DMS114 treated with DMSO at 0.1 percent for 48 hours (cell line): ENCODE data around the gene MAP2.

Experiments
- DNase-seq: peaks from one replicate; lab custom pipeline; 2025; ENCODE audit not compliant: unreplicated experiment; lab: John Stamatoyannopoulos, UW

MAP2 gene

GRCh38 chr2:209423562-209424198 is at the start of gene MAP2:
TSS of gene MAP2 (plus strand) at chr2:209424047. CDS start at chr2:209653171, 229,124 bp downstream.
- peak; percentile 29 for DNase-seq

DNA sequence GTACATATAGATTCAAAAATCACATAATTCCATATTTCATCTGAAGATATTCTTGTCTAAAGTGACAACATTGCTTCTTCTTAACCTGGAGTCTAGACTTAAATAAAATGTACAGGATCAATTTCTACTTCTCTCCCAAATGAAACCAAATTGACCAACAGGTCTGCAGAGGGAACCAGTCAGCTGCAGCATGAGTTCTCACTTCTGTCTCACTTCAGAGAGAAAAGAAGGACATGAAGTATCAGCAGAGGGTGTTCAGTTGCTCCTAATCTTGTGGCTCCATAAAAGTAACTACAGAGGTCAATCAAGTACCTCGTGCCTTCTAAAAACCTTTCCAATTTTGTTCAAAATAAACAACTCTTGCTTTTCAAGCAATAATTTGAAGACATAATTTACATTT is 47.2 kb upstream of the MAP2 start:
- no peak for DNase-seq

DNA sequence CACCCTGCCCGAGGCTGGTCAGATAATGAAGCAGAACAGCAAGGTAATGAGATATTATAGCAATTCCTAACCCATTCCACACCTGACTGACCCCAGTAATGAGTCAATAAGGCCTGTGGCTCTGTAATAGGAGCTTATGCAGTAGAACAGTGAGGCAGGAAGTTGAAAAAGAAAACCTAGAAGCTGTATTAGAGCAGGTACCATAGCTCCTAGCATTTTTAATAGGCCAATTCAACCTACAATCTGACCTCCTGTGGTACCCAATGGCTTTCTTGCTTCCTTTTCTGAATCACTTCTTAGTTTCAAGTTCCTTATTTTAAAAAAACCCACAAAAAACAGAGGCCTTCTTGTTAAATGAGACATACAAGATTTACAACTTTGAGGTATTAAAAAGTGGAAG is 43.6 kb upstream of the MAP2 start:
- no peak for DNase-seq

GRCh38 chr2:209381091-209381490 is 42.8 kb upstream of the MAP2 start:
- DNase-seq, result no peak

DNA sequence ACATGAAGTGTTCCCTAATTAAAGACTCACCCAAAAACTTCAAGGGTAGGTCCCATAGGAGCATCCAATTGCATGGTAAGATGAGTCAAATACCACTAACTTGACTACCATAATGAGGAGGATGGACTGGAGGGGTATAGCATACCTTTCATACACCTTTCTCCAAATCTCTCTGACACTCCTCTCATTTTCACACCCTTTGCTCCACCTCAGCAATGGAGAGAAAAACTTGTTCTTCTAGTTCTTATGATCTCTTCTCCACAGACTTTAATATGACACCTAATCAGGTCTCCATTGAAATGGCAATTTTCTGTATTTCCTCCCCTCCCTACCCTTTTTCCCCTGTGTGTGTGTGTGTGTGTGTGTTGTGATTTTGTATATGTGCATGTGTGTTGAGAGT is 41.1 kb upstream of the MAP2 start:
- no peak for DNase-seq

DNA sequence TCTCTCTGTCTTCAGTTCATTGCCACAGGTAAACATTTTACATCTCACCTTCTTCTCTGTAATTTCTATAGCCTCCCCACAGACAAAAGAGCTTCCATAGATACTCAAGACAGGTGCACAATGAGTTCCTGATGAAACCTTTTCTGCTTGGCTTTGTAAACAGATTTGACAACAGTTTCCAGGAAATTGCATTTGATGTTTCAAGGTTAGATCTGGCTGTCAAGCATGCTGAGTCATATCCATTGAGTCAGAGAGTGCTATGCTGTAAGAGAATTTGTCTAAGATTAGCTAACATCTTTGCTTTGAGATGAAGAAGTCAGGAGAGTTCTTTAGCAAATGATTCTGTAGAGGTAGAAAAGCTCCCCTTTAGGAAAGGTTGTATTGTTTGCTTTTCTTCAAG is 40.6 kb upstream of the MAP2 start:
- DNase-seq, result no peak

DNA sequence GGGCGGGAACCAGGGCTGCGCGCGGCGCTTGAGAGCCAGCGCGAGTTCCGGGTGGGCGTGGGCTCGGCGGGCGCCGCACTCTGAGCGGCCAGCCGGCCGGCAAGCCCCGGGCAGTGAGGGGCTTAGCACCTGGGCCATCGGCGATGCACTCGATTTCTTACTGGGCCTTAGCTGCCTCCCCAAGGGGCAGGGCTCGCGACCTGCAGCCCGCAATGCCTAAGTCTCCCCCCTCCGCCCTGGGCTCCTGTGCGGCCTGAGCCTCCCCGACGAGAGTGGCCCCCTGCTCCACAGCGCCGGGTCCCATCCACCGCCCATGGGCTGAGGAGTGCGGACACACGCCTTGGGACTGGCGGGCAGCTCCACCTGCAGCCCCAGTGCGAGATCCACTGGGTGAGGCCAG is 36.5 kb upstream of the MAP2 start:
- no peak for DNase-seq

DNA sequence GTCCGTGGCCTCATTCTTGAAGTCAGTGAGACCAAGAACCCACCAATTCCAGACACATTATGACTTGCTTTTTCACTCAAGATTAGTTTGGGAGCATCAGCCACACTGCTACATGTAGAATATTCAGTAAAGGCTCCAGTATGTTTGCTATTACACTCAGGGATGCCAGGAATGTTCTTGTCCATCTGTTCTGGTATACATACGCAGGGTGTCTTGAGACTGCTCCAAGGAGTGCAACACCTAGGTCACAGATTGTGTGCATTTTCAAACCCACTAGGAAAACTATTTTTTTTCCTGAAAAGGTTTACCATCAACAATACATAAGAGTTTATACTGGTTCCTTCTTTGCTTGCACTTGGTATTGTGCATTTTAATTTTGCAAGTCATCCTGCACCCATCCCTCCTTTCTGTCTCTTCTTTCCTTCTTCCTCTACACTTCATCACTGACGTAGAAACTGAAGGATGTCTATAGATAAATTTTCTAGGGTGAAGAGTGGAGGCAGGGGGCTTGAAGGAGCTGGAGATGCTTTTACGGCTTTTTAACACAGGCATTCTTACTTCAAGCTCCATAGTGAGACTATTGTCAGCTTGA is 35.3 kb upstream of the MAP2 start:
- DNase-seq, result no peak

- no peak for DNase-seq
Observed at GRCh38 chr2:209389171-209389618, 34.7 kb upstream of the MAP2 start.

- DNase-seq, result no peak
Observed at GRCh38 chr2:209390839-209391238, 33.0 kb upstream of the MAP2 start.

DNA sequence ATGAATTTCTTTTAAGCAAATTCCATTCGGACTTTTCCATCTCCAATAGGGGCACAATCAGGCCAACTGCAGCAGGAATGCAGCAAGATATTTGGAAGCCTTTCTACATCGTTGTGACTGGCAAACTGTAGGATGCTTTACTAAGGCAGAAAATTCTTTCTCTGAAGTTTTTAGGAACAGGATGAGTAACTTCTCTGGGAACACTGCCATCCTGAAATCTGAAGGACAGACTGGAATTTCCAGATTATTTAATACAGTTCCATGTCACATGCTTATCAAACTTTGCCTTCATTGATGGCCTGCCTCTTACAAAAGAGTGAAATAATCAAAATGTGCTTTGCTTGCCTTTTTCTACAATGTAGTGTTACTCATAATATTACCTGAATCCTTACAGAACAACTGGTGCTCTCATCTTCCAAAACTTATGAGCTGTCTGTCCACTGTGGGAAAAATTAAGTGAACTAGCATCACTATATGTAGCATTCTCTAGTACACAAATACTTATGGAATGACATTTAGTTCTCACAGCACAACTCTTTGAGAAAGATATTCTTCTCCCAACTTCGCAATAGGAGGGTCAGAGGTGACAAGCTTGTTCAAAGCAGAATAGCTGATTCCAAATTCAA is 32.0 kb upstream of the MAP2 start:
- DNase-seq, result no peak

GRCh38 chr2:209395229-209395628 is 28.6 kb upstream of the MAP2 start:
- DNase-seq, result no peak

DNA sequence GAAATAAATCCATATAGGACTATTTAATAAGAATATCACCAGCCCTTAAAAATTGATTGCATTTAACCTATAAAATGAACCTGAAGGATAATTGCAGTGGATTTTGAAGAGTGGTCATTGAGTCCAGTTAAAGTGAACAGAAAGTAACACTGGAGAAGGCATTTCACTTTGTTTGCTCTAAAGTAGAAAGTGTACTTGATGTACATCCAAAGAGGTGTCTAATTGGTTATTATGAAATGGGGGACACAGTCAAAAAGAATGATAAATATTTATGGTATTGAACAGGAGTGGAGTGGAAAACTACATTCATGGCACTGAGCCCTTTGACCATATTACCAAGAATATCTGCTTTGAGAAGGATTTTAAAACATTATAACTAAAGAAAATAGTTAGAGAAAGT is 28.2 kb upstream of the MAP2 start:
- DNase-seq, result no peak

DNA sequence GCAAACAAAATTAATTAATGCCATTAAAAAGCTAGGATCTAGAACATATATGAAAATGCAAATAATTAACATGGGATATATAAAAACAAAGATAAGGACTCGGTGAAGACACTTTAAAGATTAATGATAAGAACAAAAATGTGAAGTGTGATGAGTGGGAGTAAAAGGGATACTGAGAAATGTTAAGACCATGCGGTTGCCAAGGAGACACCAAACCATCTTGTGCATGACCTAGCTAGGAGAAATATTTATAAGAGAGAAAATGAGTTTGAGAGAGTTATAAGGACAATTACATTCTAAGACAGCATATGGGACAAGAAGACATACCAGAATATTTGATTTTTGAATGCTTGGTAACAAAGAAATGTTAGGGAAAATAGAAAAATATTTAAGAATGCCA is 25.4 kb upstream of the MAP2 start:
- DNase-seq, result no peak

- no peak for DNase-seq
Observed at GRCh38 chr2:209401788-209402187, 22.1 kb upstream of the MAP2 start.

- no peak for DNase-seq
Observed at GRCh38 chr2:209411296-209411695, 12.6 kb upstream of the MAP2 start.

DNA sequence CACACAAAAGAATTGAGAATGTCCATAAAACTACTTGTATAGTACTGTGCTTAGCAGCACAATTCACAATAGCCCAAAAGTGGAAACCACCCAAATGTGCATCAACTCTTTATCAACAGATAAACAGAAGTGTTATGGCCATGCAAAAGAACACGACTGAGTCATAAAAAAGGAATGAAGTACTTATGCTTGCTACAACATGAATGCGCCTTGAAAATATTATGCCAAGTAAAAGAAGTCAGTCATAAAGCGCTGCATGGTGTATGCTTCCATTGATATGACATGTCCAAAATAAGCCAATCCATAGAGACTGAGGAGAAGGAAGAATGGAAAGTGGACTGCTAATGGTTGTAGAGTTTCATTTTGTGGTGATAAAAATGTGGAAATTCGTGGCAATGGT is 12.1 kb upstream of the MAP2 start:
- no peak for DNase-seq

DNA sequence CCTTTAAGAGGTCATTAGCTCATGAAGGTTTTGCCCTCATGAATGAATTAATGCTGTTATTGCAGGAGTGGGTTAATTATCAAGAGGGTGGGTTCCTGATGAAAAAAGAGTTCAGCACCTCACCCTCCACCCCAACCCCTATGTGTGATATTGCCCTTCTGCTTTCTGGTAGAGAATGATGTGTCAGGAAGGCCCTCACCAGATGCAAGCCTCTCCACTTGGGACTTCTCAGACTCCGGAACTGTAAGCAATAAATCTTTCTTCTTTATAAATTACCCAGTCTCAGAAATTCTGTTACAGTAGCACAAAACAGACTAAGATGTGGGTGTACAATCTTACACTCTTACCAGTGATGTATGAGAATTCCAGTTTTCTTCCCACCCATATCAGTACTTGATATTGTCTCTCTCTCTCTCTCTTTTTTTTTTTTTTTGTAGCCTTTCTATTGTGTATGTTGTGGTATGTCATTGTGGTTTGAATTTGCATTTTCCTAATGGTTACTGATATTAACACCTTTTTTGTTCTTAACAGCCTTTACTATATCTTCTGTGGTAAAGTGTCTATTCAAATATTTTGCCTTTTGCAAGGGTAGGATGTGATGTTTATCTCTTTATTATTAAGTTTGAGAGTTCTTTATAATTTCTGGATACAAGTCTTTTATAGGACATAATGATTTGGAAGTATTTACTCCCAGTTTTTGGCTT is 10.4 kb upstream of the MAP2 start:
- no peak for DNase-seq

DNA sequence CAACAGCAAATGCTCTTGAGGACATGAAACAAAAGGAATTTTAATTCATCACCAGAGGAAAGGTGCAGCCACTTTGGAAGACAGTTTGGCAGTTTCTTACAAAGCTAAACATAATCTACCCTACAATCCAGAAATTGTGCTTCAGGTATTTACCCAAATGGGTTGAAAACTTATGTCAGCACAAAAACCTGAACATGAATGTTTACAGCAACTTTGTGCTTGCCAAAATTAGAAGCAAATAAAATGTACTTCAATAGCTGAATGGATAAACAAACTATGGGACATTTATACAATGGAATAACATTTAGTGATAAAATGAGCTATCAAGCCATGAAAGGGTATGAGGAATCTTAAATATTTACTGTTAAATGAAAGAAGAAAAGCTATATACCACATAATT is 6.9 kb upstream of the MAP2 start:
- no peak for DNase-seq

DNA sequence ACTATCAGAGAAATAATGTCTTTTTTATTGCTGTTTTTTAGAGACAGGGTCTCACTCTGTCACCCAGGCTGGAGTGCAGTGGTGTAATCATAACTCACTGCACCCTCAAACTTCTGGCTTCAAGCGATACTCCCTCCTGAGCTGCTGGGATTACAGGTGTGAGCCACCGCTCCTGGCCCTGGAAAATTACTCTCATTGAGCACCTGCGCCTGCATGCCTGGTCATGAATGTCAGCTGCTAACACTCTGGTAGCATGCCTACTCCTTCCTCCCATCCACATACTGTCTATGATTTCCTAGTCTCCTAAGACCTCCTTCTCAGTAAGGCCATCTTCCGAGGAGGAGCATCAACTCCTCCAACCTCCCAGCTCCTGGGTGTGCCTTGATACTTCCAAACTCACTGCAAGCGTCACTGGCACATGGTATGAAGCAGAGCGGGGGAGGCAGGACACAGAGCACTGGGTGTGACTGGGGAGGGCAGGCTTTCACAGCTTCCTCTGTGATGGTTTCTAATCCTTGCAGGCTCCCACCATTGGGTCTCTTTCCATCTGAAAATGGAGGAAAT is 1.6 kb upstream of the MAP2 start:
- no peak for DNase-seq

- DNase-seq, result no peak
Observed at GRCh38 chr2:209424199-209424701, 403 bp downstream of the MAP2 start.
